ENCODE results near the gene ARIH2. TPM values are rescaled to one million over a fixed set of nuclear protein-coding genes. Genes with fewer than 3 reads are reported as not detected.
A peak's percentile ranks its signal among the peaks of the same experiment; 100 is the strongest.
"Not testable (repeated sequence)": the region's sequence is repeated elsewhere in the genome, so short reads cannot be mapped to it uniquely, and the experiment has no call there.

ARIH2 gene
- 53.4 TPM for polyA plus RNA-seq (2013, experiment 1 of 2; ENCODE audit: insufficient read length)
- polyA plus RNA-seq (2013, experiment 2 of 2; ENCODE audit: insufficient read length) = 52.0 TPM

DNA sequence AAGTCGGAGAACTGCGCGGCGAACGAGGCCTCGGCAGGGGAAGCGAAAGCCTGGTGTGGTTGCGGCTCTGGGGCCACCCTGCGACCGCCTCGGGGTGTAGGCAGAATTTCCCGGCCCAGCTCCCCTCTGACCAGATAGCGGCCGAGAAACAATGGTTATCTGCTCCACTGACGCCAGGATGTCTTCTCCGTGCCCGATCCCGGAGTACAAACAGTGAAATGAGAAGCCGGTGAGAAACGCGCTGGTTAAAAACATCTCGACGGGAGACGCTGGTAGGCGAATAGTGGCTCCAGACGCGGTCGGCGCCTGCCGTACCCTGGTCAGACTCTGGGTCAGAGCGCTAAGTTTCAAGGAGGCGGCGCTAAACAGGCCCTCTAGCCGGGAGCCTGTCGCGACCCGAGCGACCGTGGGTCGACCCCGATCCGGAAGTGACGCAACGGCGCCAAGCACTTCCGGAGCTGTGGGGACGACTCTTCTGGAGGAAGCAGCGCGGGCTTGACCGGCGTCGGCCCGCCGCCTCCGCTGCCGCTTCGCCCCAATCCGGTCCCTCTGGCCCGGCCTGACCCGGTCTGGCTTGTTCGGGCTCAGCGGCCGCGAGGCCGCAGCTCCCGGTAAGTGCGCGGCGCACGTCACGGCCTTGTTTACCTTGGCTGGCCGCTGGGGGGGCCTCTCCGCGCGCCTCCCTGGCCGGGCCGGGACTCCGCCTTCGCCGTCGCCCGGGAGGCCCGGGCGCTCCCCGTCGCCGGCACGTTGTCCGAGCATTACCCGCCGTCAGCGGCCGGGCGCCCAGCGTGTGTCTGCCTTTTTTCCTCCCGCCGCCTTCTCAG is at the start of gene ARIH2:
Gene ARIH2, plus strand, starts transcription at position 455 of the 827 bp plus-strand sequence. CDS start 8,717 bp downstream, outside the sequence.
- DNase-seq = peak; percentile 91

DNA sequence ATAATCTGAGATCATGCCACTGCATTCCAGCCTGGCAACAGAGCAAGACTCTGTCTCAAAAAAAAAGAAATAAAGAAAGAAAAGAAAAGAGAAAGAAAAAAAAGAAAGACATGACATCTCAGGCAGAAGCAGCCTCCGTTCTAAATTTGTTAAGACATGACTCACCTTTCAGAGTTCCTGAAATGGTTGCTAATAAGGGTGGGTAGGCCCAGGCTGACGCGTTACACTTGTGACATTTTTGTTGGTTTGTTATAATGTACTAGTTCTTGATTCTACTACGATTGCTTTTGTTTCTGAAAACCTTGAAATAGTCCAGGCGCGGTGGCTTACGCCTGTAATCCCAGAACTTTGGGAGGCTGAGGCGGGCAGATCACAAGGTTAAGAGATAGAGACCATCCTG is 41.0 kb upstream of the ARIH2 start:
- no peak for DNase-seq

DNA sequence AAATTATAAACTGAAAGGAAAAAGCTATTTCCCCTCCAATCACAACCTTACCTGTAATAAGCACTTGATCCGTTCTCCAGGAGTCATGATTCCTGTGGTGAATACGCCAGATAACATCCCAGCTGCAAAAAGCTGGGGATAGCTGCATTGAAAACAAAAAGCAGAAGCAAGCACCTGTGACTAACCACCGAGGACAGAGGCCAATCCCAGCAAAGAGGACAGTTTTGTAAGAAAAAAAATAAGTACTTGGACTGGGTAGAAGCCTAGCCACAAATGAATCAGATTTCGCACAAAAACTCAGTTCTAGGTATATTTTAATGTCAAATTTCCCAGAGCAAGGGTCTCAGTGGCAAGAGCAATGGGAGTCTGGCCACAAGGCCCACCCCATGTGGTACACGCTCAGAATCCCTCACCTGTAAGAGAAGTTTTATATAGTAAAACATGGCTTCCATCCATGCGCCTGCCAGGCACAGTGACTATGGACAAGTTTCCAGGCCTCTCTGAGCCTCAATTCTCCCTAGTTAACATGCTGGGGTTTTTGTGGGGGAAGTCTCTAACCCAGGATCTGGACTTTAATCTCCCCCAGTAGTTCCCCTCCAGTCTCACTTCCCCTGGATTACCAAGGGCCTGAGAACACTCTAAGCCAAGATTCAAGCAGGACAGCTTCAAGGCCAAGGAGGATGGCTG is 39.2 kb upstream of the ARIH2 start:
- no peak for DNase-seq

DNA sequence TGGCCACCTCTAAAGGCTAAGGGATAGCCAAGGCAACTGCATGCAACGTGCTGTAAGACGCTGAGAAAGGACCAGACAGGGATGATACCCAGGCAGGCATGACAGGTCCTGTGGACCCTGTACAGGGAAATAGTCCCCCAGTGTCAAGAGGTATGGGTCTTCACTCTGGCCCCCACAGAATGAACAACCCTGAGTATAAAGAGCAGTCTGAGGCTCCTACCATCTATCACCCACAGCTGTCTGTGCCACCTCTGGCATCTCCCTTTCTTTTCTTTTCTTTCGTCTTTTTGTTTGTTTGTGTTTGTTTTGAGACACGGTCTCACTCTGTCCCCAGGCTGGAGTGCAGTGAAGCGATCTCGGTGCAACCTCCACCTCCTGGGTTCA is 38.7 kb upstream of the ARIH2 start:
- no peak for DNase-seq

DNA sequence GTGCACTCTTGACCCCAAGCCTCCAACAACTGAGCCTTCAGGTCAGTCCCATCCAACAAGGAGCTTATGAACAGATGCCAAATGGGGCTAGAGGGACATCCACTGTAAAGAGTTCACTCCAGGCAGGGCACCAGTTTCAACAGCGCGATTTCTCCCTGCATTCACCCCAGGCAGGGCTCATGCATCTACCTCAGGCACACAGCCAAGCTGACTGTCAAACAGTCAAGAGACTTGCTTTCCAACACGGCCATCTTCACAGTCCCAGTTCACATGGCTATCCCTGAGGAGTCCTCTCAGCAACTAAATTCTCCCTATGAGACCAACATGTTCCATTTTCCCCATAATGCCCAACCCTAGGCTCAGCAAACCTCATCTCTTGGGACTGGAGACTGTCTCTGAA is 37.6 kb upstream of the ARIH2 start:
- DNase-seq = no peak

DNA sequence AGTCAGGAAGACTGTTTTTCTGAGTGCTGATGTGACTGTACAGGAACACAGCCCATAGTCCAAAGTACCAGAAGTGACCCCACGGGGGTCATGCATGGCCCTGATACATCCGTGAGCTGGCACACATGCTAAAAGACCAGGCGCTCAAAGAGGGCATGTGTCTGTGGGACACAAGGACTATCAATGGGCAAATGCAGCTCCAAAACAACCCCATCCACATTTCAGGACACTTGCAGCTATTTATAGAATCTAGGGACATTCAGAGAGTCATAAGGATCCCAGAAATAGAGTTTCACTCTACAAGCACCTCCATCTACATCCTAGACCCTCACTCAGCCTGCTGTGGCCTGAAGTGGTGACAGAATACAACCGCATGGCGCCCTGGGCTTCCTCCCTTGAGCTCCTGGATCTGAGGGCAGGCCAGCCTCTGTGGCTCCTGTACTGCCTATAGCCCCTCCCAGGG is 37.0 kb upstream of the ARIH2 start:
- no peak for DNase-seq

DNA sequence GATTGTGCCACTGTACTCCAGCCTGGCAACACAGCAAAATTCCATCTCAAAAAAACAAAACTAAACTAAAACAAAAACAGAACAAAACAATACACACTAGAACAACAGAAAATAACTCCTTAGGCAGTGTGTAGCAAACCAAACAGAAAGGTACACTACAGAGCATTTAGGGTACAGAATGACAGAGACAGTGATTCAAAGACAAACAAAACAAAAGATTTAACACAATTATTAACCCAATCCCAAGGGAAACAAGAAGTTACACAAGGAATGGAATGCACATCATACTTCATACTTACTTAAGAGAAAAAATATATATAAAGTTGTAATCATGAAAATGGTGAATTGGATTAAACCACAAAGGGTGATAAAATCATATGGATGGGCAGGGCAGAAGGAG is 32.9 kb upstream of the ARIH2 start:
- no peak for DNase-seq

DNA sequence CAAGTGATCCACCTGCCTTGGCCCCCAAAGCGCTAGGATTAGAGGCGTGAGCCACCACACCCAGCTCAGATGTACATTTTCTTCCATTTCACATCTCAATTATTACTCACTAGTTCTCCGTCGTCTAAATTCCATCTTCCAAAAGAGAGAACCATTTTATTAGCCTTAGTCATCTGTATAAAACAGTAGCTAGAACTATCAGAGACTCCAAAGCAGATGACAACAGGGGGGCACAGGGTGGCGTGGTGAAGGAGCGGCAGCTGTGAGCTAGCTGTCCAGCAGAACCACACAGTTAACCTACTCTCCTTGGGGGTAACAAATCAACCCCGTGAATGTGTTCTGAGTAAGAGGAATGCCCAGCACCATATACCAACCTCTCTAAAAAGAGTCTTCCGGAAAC is 27.0 kb upstream of the ARIH2 start:
- DNase-seq = no peak

DNA sequence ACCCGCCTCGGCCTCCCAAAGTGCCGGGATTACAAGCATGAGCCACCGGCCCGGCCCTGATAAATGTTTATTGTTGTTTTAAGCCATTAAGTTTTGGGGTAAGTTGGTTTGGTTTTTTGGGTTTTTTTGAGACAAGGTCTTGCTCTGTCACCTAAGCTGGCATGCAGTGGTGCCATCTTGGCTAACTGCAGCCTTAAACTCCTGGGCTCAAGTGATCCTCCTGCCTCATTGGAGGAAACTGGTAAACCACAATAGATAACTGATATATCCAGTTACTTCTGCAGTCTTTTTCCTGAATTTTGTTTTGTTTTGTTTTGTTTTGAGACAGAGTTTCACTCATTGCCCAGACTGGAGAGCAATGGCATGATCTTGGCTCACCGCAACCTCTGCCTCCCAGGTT is 24.1 kb upstream of the ARIH2 start:
- no peak for DNase-seq

DNA sequence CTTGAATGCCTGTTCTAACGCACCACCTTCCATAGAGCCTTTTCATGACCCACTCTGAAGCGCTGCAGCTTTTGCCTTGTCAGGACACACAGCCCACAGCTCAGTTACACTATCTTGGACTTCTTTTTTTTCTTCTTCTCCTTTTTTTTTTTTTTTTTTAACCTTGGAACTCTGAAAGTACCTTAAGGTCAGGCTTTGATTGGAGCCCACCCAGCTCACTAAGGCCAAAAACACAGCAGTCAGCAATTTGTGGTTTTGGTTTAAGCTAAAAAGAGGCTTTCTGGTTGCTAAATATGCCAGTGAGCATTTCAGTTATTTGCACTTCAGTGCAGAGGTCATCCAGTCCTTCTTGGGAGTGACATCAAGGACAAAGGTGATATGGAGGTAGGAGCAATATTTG is 21.7 kb upstream of the ARIH2 start:
- DNase-seq = no peak

DNA sequence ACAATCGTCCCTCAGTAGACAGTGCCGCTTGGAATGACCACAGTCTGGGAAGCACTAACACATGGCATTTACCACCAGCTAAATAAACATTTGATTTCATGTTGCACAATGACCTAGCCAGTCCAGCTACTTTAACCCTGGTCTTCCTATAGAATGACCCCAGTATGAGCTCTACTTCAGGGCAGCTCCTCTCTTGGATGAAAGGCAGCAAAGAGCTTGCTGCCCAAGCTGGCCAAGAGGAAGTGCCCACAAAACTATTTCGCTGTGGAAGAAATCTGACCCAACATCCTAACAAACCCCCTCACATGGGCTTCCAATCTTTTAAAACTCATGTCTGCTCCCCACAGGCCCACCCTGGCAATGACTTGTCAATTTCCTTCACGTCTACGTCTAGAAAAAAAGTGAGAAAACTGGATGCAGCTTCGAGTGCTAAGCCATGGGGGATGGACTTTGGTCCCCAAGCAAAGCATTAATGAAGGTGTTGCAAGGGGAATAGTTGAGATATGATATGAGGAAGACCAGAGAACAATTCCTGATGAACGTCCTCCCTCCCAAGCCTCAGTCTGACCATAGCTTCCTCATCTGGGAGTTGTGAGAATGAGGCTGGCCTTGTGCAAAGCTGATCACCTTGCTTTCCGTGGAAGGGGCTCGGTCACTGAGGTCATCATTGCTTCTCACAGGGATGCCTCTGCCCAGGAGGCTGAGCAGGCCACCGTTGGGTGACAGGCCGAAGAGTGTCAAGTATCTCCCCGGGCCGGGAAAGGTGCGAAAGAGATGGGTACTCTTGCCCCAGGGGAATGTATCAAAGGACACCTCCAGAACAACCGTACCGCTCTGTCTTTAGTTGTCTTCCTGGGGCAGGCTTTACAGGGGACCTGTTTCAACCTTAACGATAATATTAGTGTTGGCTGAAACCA is 20.9 kb upstream of the ARIH2 start:
- no peak for DNase-seq

DNA sequence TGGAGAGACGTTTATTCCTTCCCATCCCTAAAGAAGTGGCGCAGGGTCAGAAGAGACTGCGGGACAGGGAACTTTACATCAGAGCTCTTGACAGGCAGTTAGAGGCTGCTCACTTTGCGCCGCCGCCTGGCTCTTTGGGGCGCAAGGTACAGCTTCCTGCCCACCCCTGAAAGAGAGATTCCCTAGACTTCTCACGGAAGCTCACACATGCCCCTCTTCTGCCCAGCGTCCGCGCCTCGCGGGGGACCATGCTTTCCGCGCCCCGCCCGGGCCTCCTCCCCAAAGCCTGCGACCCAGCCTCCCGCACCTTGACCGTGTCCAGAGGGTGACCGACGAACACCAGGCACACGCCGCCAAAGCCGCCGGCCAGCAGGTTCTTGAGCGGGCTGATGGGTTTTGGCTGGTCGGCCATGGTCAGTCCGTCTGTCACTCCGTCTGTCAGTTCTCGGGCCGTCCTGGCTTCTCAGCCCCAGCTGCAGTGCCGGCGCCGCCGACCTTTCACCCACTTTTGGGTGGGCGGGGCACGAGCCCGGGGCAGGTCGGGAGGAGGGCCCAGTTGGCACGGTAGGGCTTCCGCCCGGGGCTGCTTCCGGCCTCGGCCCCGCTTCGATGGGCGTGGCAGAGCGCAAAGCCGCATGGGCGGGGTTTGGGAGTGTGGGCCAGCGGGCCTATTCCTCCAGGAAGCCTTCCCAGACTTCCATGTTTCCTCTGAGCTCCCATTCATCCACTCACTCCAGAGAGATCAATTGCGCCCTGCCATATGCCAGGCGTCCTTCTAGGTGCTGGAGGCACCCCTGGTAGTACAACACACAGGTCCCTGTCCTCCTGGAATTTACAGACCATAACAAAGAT is 20.0 kb upstream of the ARIH2 start, which contains the start of gene SLC25A20:
Gene SLC25A20, minus strand, starts transcription at position 500 of the 852 bp plus-strand sequence. Its CDS starts 88 bp downstream, at position 412.
- DNase-seq = peak; percentile 81

DNA sequence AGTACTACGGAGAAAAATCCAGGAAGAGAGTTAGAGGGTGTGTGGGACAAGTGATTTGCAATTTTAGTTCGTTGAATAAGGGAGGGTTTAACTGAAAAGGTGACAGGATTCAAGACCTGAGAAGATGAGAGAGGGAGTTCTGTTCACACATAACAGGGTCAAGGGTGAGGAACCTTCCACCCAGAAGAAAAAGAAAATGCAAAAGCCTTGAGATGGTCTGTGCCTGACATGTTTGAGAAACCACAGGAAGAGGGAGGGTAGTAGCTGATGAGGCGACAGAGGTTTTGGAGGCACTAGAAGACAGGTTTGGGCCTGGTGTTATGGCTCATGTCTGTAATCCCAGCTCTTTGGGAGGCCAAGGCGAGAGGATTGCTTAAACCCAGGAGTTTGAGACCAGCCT is 19.4 kb upstream of the ARIH2 start:
- no peak for DNase-seq

DNA sequence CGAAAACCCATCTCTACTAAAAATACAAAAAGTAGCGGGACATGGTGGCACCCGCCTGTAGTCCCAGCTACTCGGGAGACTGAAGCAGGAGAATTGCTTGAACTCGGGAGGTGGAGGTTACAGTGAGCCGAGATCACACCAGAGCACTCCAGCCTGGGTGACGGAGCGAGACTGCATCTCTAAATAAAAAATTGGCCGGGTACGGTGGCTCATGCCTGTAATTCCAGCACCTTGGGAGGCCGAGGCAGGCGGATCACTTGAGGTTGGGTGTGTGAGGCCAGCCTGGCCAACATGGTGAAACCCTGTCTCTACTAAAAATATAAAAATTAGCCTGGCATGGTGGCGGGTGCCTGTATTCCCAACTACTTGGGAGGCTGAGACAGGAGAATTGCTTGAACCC is 11.6 kb upstream of the ARIH2 start:
- not testable (repeated sequence) for DNase-seq

DNA sequence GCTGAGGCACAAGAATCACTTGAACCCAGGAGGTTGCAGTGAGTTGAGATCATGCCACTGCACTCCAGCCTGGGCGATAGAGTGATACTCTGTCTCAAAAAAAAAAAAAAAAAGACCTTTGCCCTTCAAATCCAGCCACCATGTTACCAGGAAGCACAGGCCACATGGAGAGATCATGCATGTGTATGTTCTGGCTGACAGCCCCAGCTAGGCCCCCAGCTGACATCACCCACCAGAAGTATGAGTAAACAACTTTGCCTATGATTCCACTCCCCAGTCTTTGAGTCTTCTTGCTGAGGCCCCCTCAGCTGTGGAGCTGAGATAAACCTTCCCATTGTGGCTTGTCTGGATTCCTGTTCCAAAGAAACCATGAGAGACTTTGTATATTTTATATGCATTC is 3.3 kb upstream of the ARIH2 start:
- DNase-seq = no peak

DNA sequence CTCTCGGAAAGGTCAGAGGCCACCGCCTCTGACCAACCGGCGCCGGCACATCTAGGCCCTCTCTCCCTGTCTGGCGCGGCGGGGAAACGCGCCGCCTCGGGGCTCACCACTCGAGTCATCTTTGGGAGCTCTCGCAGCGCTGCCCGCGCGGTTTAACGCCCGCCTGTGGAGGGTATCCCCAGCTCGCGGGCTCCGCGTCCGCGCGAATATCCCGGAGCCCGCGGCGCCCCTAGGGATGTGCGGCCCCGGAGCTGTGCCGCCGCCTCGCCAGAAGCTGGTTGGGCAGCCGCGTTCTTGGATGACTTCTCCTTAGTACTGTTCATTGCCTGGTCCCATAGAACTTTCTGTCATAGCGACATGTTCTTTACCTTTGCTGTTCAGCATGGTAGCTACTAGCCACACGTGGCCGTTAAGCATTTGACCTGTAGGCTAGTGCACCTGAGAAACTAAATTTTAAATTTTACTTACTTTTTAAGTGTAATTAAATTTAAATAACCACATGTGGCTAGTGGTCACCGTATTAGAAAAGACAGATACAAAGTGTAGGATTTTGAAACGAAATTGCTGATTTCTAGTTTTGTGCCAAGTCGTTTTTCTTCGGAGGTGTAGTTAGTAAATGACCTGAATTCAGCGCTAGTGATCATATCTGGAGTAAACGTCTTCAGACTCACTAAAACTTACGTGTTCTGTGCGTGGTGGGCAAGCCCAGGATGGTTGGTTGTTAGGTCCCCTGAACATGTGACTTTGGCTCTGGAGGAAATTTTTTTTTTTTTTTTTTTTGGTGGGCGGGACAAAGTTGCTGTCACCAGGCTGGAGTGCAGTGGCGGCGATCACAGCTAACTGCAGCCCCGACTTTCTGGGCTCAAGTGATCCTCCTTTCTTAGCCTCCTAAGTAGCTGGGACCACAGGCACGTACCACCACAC is 835 bp downstream of the ARIH2 start:
- peak; percentile 29 for DNase-seq

DNA sequence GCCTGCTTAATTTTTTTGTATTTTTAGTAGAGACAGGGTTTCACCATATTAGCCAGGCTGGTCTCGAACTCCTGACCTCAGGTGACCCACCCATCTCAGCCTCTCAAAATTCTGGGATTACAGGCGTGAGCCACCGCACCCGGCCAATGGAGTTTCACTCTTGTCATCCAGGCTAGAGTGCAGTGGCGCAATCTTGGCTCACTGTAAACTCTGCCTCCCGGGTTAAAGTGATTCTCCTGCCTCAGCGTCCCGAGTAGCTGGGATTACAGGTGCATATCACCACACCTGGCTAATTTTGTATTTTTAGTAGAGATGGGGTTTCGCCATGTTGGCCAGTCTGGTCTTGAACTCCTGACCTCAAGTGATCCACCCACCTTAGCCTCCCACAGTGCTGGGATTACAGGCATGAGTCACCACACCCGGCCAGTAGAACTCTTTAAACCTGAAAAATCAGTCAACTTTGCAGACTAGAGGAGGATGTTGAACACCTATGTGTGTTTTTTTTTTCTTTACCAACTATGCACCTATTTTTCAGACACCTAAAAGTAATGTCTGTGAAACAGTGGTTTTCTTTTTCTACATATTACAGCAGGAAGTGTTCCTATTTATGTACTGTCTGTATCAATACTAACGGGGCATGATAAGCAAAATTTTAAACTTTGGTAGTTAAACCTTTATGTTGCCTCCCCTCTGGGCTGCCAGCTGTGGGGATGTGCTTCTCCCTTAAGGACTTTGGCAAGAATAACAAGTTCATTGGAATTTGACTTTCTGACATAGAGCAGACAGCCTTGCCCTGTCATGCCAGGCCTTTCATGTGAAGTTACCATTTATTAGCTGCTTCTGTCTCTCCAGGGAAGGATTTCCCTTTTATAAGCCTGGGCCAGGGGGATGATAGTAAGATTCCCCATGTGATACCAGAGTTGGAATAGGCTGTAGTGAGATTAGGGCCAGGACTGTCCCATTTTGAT is 8.1 kb downstream of the ARIH2 start:
- no peak for DNase-seq

DNA sequence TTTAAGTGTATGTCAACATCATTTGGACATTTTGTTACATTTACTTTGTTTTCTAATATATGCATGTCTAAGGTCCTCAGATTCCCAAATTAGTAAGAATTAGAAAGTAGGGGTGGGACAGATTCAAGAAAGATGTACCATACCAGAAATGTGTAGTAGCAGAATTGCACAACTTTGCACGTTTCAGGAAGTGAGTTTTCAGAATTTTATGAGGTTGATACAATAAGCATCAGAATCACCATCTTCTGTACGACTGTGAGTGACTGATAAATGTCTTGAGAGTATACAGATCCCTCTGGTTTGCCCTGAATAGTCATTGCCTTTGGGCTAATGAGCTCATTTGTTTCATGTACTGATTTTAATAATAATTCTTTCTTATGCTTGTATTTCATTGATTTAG is 9.3 kb downstream of the ARIH2 start:
- DNase-seq = no peak

DNA sequence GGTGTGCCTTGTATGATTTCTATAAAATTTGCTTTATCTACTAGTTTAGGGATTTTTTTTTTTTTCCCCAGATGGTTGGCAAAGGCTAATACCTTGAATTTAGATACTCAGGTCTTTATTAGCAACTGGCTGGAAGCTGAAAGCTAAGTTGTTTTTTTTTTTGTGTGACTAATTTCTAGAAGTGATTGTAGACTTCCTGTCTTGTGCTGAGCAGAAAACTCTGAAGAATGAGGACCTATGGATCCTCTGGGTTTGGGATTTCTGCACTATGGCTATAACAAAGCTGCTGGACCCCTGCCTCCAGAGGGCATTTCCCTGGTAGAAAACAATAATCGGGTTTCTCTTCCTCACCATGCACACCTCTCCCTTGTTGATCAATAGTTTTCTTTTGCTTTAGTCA is 10.0 kb downstream of the ARIH2 start:
- no peak for DNase-seq
